Kidney glomerular epithelial cell (primary cell): ENCODE data around the gene CYP2W1.
"Not testable (repeated sequence)": the region's sequence is repeated elsewhere in the genome, so short reads cannot be mapped to it uniquely, and the experiment has no call there.

Experiments used
- DNase-seq: peaks from one replicate; lab custom pipeline; 2025; lab: John Stamatoyannopoulos, UW

CYP2W1 gene

DNA sequence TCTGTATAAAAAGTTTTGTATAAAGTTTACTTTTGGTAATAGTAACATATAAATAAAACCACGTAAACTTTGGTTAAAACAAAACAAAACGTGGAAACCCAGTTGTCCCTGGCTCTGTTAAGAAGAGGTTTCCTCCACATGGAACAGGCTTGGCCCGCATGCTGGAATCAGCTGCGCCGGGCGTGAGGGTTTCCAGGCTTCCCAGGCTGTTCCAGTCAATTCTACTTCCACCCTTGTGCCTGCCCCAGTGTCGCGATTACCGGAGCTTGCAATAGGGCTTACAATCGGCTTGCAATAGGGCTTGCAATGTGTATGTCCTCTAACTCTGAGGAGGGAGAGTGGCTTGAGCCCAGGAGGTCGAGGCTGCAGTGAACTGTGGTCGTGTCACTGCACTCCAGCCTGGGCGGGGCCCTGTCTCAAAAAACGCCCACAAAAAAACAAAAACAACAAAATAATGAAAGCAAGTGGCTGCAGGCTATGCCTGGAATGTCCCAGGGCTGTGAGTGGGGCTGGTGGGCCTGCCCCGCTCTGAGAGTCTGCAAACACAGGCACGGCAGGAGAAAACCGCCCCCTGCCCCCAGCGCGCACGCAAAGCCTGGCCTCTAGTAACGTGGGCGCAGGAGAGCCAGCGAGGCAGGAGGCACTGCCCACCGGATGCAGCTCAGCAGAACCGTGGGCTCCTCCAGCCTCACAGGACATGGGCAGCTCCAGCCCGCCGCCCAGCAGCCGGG lies 16.3 kb downstream of the CYP2W1 start:
- DNase-seq, result no peak

- DNase-seq, result no peak
These were observed 17.3 kb downstream of the CYP2W1 start for GRCh38 chr7:999941-1000935.

DNA sequence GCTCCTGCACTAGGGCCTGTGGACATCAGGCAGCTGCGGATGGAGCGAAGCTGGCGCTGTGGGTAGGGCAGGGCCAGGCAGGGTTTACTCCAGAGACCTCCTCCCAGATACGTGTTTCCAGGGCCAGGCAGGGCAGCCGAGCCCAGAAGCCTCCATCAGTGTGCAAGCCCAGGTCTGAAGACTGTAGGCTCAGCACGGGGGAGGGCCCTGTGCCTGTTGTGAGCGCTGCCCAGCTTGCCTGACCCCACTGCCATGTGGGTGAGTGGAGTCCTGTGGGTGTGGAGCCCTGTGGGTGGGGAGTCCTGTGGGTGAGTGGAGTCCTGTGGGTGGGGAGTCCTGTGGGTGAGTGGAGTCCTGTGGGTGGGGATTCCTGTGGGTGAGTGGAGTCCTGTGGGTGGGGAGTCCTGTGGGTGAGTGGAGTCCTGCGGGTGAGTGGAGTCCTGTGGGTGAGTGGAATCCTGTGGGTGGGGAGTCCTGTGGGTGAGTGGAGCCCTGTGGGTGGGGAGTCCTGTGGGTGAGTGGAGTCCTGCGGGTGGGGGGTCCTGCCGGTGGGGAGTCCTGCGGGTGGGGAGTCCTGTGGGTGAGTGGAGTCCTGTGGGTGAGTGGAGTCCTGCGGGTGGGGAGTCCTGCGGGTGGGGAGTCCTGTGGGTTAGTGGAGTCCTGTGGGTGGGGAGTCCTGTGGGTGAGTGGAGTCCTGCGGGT lies 18.2 kb downstream of the CYP2W1 start:
- DNase-seq, result not testable (repeated sequence)

- not testable (repeated sequence) for DNase-seq
These were observed 19.0 kb downstream of the CYP2W1 start for GRCh38 chr7:1002026-1002425.

- DNase-seq, result not testable (repeated sequence)
These were observed 19.5 kb downstream of the CYP2W1 start for GRCh38 chr7:1002445-1002844.

GRCh38 chr7:1004018-1004852 lies 21.3 kb downstream of the CYP2W1 start:
- no peak for DNase-seq

- no peak for DNase-seq
These were observed 22.3 kb downstream of the CYP2W1 start for GRCh38 chr7:1005303-1005702.

- no peak for DNase-seq
These were observed 24.9 kb downstream of the CYP2W1 start for GRCh38 chr7:1007901-1008300.

GRCh38 chr7:1008733-1009363 lies 25.9 kb downstream of the CYP2W1 start:
- DNase-seq, result no peak

- no peak for DNase-seq
These were observed 26.8 kb downstream of the CYP2W1 start for GRCh38 chr7:1009747-1010146.

DNA sequence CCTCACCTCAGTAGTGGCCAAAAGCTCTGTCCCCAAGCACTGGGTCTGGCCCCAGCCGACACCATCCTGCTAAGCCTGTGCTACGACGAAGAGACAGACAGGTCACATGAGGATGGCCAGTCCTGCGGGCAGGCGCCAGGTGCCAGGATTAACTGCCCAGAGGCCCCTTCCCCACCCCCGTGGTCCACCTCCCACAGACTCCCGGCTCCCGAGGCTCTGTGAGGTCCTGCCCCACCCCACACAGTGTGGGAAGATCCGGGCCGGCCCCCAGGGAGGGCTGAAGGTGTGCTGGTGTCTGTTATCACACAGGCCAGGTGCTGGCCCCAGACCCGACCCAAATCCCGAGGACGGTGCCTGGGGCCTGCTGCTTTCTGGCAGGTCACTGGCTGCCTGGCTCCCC lies 27.2 kb downstream of the CYP2W1 start:
- DNase-seq, result no peak

DNA sequence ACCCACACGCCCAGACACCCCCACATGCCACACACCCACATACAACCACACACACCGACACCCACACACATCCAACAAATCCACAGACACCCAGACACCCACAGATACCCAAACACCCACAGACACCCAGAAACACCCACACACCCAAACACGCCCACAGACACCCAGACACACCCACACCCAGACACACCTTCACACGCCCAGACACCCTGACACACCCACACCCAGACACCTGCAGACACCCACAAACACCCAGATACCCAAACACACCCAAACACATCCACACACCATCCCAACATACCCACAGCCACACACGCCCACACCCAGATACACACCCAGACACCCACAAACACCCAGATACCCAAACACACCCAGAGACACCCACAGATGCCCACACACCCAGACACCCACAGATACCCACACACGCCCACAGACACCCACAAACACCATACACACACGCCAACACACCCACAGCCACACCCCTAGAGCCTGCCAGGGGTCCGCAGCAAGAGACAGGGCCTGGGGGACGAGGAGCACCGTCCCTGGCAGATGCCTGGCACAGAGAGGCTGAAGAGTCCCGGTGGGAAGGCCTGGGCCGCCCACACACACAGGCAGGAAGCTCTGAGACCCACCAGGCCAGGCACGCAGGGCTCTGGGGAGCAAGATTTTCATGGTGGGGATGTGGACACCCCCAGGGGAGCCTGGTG lies 28.5 kb downstream of the CYP2W1 start:
- DNase-seq, result no peak

DNA sequence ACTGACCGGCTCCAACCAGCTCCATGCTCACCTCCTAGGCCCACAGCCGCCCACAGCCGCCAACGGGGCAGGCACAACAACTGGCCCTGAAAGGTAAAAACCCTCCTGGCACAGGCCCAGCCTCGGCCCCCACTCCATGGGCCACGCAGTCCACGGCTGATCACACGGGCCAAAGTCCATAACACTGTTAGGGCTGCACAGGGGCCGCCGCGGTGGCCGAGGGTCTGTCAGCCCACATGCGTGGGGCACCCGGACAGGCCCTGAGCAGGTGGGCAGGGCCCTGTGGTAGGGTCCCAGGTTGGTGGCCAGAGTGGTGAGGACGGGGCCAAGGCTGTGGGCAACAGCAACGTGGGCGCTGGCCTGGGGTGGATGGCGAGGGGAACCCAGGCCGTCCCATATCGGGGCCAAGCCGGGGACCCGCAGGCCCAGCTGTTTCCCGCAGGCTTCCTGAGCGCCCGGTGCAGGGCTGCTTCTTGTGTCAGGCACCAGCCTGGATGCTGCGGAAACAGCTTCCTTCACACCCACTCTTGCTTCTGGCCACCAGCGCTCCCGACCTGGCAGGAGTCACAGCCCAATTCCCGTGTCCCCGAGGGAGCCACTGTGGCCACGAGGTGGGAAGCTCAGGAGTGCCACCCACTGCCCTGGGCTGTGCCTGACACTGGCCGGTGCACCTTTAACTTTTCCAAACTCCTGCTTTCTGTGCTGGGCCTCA lies 29.2 kb downstream of the CYP2W1 start:
- DNase-seq, result no peak

GRCh38 chr7:1012716-1013095 lies 29.7 kb downstream of the CYP2W1 start:
- no peak for DNase-seq

DNA sequence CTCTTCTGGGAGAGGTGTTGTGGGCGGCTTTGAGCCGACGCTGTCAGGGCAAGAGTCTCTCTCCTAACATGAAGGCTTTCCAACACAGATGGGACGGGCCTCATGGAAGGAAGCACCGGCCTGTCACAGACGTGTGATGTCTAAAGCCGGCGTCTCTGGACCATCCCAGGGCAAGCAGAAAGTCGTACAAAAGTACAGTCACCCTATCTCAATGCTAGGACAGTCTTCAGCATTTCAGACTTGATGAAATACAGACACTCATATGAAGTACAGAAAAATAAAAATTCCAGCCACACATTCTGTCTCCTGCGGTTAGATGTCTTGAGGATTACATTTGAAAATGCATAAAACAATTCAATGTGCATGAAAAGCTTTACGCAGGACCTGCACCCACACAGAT lies 30.6 kb downstream of the CYP2W1 start:
- DNase-seq, result no peak

DNA sequence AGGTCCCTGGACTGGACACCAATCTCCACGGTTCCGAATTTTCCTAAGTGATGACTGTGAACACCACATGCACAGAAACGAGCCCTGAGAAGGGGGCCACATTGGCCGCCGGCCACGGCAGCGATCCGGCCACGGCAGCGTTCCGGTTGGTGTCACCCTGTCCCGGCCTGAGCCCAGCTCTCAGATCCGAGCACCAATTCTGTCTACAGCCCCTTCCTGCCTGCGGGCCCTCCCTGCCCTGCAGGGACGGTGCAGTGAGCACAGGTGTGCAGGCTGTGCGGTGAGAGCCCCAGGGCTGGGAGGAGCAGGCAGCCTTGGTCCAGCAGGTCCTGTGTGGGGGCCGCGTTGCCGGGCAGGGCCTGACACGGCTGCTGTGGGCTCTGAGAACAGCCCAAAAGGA lies 31.7 kb downstream of the CYP2W1 start:
- no peak for DNase-seq

DNA sequence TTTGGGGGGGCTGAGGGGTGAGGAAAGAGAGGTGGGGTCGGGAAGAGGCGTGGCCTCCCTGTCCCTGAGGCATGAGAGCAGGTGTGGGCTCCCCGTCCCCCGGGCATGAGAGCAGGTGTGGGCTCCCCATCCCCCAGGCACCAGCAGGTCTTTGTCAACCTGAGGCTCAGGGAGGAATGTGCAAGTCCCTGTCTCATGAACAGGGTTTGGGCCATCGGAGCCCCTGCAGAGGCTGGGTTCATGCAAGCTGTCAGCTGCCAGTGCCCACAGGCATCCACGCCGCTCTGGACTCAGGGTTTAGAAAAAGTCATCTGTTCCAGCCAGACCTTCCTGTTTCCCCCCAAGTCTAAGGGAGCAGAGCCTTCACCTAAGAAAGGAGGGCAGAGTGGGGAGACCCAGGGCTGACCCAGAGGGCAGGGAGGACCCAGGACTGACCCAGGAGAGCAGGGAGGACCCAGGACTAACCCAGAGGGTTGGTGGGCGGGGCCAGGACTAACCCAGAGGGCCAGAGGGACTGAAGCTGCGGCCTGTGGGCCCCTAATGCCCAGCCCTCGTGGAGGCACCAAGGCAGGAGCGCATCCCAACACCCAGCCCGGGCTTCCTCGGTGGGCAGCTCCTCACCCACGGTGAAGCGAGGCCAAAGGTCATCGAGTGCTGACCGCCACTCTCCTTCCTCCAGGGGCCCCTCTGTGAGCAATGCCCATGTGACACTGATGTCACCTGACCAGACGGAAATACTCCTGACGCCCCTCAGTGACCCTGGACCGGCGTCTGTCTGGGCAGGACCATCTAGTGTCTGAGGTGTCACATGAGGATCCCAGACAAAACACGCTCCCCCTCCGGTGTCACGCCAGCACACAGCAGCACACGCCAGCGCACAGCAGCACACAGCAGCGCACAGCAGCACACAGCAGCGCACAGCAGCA lies 32.5 kb downstream of the CYP2W1 start:
- DNase-seq, result no peak
